GM18867 (cell line): ENCODE measurements around the gene WTIP.
"Not testable (repeated sequence)": the region's sequence is repeated elsewhere in the genome, so short reads cannot be mapped to it uniquely, and the experiment has no call there.

Experiments used
- ATAC-seq: cut with Tn5 transposase; IDR thresholded peaks from one replicate; pipeline ENCODE4 v1.9.1; 2021; ENCODE audit warnings: mild to moderate bottlenecking, moderate library complexity; ENCODE audit not compliant: unreplicated experiment

WTIP gene

DNA sequence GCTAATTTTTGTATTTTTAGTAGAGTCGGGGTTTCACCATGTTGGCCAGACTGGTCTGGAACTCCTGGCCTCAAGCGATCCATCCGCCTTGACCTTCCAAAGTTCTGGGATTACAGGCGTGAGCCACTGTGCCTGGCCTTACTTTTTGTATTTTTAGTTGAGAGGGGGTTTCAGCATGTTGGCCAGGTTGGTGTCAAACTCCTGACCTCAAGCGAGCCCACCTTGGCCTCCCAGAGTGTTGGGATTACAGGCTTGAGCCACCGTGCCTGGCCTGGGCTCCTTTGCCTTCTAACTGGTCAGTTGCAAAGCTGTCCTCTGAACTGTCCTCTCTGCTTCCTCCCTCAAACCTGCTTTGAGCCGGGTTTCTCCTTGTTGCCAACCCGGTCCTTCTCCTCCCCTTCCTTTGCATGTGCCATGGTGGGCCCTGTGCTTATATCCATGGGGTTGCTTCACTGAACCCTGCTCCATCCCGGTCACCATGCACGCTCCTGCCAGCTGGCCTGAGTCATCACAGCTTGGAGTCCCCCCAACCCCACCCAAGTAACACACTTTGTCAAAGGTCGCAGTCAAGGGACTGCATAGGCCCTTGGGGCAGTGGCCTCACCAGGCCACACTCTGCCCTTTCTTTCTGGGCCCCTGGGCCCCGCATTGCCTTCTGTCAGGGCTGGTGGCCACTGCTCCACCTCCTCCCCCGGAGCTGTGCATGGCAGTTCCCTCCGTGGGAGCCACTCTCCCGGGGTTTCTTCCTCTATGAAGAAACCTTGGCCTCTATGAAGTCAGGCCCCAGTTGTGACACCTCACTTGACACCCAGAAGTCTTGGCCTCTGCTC is 21.2 kb downstream of the WTIP start:
- no peak for ATAC-seq

DNA sequence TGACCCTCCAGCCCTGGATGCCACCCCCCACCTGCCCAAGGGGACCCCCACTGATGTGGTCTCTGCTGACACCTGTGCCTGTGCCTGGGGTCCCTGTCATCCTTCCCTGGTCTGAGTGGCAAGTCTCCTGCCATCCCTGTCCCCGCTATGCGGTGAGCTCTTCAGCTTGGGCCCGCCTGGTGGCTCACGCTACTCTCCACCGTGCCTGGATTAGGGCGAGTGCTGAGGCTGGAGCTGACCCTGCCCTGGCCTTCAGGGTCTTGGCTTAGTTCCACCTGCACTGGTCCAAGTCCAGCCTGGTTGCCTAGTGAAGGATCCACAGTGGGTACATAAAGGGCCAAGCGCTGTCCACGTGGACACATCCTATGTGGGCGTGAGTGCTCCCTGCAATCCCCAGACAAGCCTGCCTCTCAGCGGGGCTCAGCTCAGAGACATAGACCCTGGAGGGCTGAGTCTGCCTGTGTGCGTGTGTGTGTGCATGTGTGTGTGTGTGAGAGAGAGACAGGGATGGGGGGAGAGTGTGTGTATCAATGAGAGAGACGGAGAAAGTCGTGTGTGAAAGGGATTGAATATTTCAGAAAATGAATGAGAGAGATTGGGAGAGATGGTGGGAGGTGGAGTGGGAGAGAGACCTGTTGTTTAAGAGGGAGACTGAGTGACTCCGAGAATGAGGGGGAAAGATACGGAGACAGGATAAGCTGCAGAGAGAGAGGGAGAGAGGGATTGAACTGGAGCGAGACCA is 22.1 kb downstream of the WTIP start:
- no peak for ATAC-seq

DNA sequence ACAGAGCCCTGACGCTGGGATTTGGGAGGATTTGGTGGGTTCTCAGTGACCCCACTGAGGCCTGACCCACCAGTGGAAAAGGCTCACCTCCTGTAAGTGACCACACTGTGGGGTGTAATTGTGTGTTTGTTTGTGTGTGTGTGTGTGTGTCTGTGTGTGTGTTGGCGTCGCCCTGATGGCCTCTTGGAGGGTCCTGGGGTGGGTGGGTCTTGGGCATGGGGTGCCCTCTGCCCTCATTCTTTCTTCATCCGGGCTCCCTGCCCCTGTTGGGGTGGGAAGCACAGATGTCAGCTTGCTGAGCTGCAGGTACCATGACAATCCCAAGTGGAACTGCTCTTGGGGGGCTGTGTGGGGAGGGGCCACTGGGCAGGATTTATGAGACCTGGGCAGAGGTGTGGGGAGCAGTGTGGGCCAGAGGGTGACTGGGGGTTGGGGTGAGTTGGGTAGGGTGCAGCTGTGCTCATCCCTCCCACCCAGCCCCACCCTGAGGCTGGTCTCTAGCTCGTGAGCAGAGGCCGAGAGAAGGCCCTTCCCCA is 22.8 kb downstream of the WTIP start:
- ATAC-seq: no peak

DNA sequence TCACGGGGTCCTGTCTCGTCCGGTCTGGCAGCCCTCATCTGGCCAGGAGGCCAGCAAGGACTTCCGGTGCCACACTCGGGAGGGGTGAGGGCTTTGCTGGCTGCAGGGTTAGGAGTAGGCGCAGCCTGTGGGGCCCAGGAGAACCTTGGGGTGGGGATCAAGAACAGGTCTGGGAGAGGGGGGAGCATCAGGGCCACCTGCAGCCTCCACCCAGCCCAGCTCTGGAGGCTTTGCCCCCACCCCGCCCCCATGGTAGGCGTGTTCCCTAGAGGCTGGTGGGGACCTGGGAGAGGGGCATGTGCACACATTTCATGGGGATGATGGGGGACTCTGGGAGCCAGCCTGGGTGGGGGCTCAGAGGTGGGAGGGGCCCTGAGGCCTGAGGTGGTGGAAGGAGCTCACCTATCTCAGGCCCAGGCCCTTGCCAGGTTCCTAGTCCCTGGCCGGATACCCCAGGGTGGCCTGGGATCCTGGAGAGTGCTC is 23.3 kb downstream of the WTIP start:
- no peak for ATAC-seq

DNA sequence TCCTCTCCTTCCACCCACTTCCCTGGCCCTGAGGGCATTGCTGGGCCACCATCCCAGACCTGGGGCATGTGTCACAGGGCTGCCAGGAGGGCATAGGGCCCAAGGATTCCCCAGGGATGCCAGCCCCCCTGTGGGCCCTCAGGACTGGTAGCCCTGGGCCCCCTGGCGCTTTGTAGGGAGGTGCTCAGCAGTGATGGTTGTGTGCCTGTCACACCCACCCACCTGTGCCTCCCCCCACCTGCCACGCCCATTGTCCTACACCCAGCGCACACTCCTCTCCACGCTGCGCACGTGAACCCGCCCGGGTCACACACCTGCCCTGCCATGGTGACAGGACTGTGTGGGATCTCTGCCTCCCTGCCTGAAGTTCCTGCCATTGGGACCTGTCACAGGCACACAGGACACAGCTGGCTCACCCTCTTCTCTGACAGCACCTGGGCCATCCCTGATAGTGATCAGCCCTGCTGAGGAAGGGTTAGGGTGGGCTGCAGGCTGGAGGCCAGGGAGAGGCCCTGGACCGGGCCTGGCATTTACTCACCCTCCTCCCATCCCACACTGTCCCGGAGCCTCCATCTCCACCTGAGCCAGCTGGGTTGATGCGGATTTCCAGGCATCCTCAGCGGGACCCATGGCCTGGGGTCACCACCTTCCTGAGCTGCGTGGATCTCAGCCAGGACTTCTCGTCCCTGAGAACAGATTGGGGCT is 23.9 kb downstream of the WTIP start:
- no peak for ATAC-seq

DNA sequence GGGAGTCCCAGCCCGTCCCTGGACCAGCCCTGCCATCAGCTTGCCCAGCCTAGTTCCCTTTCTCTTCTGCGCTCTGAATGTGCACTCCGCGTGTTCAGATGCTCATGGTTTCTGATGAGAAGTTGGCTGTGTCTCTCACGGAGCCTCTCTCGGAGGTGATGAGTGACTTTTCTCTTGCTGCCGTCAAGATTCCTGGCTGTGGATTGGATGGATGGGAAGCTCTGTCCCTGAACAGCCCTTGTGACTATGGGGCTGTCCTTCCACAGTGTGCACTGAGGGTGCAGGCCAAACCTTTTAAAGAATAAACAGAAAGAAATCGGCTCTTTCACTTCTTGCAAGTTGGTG is 24.4 kb downstream of the WTIP start:
- no peak for ATAC-seq

DNA sequence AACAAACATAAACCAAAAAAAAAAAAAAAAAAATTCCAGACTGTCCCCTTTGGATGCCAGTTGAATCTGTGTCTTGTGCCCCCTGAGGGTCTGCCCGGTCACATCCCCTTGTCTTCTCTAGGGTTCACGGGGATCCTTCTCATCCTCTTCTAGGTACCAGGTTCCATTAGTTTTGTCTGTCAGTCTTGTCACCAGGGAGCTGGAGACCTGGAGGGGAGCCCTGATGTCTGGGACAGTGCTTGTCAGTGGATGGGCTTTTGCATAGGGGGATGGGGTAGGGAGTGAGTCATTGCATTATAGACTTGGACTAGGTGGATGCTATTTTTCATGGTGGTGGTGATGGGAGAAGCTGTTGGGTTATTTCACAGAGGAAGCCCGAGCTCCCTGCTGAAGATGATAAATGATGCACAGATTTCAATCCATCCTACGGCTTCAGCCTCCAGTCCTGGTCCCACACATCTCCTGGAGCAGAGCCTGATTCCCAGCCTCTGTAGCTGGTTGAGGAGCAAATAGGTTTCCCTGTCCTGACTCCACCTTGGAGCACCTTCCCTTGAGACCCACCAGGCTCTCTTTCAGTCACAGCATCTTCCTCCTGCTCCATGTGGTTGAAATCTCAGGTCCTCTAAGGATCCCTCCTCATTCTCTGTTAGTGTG is 26.0 kb downstream of the WTIP start:
- no peak for ATAC-seq

DNA sequence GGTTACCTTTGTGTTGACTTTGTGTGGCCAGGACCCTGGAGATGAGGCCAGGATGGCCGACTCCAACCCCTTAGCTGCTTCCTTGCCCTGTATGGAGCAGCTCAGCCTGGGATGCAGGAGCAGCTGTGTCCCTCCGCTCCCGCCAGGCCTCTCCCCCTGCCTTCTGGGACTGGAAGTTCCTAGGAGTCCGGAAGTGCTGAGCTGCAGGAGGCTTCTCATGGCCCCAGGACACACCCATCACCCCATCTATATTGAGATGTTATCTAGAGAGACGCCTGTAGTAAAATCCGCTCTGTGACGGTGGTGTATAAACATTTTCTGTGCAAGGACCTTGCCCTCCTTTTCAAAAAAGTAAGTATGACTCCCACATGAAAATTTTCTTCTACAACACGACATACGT is 27.0 kb downstream of the WTIP start:
- no peak for ATAC-seq

DNA sequence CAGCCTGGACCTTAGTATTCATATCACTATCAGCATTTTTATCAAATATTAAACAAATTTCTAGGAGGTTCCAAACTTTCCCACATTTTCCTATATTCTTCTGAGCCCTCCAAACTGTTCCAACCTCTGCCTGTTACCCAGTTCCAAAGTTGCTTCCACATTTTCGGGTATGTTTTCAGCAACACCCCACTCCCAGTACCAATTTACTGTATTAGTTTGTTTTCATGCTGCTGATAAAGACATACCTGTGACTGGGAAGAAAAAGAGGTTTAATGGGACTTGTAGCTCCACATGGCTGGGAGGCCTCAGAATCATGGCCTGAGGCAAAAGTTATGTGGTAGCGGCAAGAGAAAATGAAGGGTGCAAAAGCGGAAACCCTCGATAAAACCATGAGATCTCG is 29.3 kb downstream of the WTIP start:
- ATAC-seq: not testable (repeated sequence)

DNA sequence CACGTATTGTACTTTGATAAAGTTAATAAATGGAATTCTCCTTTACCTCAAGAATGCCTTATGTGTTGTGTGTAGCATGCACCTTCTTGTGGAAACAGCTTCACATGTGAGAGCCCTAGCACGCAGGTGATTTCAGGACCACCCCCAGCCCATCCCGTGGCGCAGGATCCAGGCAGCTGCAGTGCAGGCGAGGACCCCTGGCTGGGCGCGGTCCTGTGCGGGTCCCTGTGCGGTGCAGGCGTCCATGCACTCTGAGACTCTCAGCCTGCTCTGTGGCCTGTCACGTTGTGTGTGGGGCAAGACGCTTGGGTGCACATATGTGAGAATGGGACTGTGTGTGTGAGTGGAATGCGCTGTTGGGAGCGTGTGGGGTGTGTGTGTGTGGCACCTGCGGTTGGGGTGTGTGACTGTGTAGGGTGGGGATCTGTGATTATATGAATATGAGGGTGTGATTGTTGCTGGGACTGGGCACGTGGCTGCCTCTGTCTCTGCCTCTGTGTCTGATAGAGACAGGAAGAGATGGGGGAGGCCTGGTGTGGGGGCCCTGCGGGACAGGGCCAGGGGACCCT is 30.8 kb downstream of the WTIP start:
- ATAC-seq: no peak

DNA sequence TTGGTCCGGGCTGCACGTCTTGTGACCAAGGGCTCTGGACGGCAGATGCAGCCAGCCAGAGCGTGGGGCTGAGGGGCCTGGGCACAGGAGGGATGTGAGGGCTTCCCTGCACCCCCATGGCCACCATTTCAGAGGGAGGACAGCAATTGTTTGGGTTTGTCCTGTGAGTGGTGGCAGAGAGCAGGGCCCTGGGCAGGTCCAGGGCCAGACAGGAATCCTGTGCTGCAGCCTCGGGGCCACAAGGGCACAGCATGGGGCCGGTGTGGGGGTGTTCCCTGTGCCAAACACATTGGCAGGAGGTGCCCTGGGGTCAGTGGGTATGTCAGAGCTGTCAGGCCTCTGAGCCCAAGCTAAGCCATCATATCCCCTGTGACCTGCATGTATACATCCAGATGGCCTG is 32.2 kb downstream of the WTIP start:
- ATAC-seq: no peak

DNA sequence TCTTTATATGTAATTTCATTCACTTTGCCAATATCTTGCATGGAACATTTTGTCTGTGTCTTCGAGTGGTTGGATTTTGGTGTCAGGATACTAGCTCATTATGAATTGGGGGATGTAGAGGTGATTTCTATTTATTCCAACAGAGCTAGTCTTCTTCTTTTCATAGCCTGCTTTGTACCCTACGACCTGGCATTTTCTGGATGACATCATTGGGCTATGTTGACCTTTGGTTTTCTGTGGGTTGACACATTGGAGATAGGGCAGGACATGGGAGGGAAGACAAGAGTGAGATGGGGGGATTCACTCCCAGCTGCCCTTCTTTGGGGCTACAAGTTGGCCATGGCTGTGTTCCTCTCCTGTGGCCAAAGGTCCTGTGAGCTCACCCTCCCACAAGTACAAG is 38.0 kb downstream of the WTIP start:
- no peak for ATAC-seq

DNA sequence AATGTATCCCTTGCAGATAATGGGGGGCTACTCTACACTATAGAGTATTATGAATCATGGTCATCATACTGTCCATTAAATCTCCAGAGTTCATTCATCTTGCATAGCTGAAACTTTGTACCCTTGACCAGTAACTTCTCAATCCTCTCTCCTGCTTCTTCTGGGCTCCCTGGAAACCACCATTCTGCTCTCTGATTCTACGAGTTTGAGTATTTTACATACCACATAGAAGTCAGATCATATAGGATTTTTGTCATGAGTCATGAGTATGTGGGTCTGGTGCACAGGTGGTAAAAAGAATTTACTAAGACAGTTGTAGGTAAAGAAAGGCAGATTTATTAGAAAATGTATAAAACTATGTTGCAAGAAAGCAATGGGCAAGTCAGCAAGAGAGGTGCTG is 41.9 kb downstream of the WTIP start:
- no peak for ATAC-seq

DNA sequence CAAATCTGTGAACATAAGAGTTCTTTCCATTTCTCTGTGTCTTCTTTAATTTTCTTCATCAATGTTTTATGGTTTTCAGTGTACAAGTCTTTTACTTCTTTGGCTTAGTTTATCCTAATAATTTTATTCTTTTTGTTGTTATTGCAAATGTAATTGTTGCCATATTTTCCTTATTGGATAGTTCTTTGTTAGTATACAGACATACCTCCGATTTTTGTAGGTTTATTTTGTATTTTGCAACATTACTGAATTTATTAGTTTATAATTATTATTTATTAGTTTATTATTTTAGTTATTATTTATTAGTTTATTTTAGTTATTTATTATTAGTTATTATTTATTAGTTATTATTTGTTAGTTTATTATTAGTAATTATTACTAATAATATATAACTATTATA is 43.4 kb downstream of the WTIP start:
- no peak for ATAC-seq

DNA sequence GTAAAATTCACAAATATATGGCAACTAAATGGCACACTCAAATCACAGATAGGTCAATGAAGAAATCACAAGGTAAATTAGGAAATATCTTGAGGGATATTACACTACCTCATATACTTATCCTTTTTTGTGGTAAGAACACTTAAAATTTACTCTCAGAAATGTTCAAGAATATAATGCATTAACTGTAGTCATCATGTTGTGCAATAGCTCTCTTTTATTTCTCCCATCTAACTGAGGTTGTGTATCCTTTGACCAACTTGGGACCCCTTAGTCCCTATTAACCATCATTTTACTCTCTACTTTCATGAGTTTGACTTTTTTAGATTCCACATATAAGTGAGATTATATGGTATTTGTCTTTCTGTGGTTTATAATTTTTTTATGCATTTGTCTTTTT is 52.6 kb downstream of the WTIP start:
- no peak for ATAC-seq

DNA sequence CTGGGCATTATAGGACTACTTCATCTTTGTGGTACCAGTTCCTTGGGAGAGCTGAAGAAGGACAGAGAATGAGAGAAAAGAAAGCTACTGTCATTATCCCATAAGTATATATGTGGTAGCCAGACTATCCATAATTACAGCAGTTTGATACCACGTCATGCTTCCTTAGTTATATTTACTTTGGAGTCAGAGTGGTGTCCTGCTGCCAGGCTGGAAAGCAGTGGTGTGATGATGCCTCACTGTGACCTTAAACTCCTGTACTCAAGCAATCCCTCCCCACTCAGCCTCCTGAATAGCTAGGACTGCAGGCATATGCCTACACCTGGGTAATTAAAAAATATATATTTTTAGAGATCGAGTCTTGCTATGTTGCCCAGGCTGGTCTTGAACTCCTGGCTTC is 57.8 kb downstream of the WTIP start:
- ATAC-seq: no peak

DNA sequence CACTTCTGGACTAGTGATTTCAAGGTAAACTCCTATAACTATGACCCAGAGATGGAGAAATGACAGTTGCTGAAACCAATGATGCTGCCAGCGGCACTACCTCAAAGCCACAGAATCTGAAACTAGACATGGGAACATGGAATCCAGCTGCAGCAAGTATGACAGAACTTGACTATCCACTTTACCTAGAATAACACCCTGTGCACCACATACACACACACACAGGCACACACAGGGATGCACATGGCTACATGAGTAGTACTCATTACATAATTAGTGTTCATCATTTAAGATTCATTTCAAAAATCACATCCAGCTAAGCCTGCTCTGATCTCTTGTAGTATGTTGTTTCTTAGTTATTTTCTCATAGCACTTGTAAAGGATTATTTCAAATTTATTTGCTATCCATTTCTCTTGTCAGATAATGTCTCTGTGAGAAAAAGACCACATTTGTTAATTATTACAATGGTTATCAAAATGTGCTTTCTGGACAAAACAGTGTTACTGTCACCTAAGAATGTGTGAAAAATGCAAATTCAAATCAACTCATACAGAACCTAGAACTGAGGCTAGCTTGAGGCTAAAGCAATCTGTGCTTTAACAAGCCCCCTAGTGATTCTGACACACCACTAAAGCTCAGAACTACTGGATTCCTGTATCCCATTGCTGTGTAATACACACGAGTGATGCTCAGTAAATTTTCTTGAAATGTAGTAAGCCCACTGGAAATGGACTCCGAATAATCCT is 59.4 kb downstream of the WTIP start:
- peak; percentile 58 for ATAC-seq

DNA sequence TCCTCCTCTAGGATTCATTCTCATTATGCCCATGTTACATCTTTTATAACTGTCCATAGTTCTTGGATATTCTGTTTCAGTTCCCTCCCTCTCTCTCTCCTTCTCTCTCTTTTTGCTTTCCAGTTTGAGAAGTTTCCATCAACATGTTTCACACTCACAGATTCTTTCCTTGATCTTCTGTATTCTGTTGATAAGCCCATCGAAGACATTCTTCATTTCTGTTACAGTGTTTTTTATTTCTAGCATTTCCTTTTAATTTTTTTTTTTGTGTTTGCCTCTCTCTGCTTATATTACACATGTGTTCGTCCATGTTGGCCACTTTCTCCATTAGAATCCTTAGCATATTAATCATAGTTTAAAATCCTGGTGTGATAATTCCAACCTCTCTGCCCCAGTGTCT is 68.3 kb downstream of the WTIP start:
- ATAC-seq: no peak

DNA sequence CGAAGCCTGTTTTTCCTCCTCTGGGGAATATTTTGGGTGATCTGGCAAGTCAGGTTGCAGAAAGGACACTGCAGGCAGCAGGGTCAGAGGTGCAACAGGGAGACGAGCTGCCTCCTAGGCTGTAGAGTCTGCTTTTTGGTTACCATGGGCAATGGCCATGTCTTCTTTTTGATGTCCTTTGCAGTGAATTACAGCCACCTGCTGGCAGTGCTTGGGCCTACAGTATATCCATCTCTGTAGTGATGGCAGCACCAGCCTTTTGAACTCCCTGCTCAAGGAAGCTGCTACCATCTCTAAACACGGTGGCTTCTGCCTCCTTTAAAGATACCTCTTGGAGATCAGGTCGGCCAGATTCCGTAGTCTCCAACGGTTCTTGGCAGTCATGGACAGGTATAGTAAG is 73.9 kb downstream of the WTIP start:
- ATAC-seq: no peak

DNA sequence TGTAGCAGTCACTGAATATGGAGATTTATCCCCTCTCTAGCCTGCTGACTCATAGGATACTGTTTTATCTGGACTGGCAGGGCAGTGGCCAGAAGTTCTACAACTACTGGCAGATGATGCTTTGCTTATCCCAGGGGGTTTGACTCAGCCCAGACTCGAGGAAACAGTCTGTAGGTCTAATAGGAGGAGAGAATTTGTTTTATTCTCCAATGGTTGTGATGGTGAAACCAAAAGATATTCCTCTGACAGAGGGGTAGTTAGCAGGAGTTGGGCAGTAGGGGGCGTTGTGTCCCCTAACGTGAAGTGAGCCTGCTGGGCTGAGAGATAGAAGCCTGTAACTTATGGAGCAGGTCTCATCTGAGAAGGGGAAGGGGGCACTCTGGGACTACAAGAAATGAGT is 74.9 kb downstream of the WTIP start:
- ATAC-seq: no peak
